ENCODE results near the gene PFKFB1. TPM values are rescaled to one million over a fixed set of nuclear protein-coding genes. Genes with fewer than 3 reads are reported as not detected.

PFKFB1 gene
- total and polyA plus RNA-seq, 11 donors, result 0.11 to 1.2 (median 0.24) TPM; not detected in 3

DNA sequence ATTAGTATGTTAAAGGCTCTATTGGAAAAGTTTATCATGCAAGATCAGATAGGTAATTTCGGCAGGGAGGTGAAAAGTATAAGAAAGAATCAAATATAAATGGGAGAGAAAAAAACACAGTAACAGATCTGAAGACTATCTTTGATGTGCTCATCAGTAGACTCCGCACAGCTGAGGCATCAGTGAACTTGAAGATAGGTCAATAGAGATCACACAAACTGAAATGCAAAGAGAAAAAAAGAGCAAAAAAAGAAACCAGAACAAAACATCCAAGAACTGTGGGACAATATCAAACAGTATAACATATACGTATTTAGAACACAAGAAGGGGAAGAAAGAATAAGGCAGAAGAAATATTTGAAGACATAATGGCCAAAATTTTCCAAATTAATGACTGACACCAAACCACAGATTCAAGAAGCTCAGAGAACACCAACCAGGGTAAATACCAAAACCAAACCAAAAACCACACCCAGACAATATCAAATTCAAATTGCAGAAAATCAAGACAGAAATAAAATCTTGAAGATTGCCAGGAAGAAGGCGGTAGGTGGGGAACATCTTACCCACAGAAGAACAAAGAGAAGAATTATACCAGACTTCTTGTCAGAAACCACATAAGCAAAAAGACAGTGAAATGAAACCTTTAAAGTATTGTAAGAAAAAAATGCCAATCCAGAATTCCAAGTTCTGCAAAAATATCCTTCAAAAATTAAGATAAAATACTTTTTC lies 29.1 kb downstream of the PFKFB1 start:
- TF ChIP-seq POLR2A (IDR thresholded peaks at IDR 0.05), result no peak
- TF ChIP-seq, protein P1, sequence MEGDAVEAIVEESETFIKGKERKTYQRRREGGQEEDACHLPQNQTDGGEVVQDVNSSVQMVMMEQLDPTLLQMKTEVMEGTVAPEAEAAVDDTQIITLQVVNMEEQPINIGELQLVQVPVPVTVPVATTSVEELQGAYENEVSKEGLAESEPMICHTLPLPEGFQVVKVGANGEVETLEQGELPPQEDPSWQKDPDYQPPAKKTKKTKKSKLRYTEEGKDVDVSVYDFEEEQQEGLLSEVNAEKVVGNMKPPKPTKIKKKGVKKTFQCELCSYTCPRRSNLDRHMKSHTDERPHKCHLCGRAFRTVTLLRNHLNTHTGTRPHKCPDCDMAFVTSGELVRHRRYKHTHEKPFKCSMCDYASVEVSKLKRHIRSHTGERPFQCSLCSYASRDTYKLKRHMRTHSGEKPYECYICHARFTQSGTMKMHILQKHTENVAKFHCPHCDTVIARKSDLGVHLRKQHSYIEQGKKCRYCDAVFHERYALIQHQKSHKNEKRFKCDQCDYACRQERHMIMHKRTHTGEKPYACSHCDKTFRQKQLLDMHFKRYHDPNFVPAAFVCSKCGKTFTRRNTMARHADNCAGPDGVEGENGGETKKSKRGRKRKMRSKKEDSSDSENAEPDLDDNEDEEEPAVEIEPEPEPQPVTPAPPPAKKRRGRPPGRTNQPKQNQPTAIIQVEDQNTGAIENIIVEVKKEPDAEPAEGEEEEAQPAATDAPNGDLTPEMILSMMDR (IDR thresholded peaks at IDR 0.05), result no peak
- H3K9me3 ChIP-seq, result peaks cover 0 to 7% (median 0%) of the 10 kb centered on the region in 12 donors
- WGBS, 4 donors, result 63 to 80% (median 76%) methylated on average over 4 of the region's 4 CpGs
- DNase-seq (no peak), ATAC-seq (no peak)
- H3K27me3 ChIP-seq, result peaks cover 0 to 15% (median 0%) of the 10 kb centered on the region in 9 donors
- no peak overlapping the region for H3K27ac ChIP-seq
- no peaks in the 10 kb centered on the region for H3K36me3 ChIP-seq
- intact Hi-C loops (cut with DNase I), result no loop called here
- H3K4me3 ChIP-seq, result no peak overlapping the region
- H3K4me1 ChIP-seq, result no peaks in the 10 kb centered on the region

DNA sequence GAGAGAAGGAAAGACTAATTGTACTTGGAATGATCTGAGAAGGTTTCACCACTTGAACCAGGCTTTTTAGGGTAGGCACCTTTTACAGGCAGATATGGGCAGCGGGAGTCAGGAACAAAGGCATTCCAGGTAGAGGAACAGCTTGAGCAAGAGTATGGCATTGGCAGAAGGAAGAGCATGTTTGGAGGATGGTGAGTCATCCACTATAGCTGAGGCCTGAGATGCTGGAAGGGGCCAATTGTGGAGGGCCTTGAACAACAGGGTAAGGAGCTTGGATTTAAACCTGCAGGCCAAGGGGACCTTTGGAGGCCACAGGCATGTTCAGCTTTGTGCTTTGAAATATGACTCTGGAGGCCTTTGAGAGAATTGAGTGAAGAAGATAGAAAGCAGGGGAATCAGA lies 32.2 kb downstream of the PFKFB1 start:
- no peaks in the 10 kb centered on the region for H3K4me1 ChIP-seq
- no peaks in the 10 kb centered on the region for H3K36me3 ChIP-seq
- H3K27me3 ChIP-seq, result peaks cover 0 to 18% (median 0%) of the 10 kb centered on the region in 9 donors
- H3K9me3 ChIP-seq, result no peaks in the 10 kb centered on the region
- H3K4me3 ChIP-seq, result no peak overlapping the region
- no peak overlapping the region for H3K27ac ChIP-seq
- ATAC-seq (no peak), DNase-seq (no peak)
- intact Hi-C loops (cut with DNase I), result no loop called here
- 70 to 100% (median 88%) methylated on average over 1 of the region's 1 CpG for WGBS, 4 donors
- no peak for TF ChIP-seq POLR2A (IDR thresholded peaks at IDR 0.05)
- TF ChIP-seq, protein P1 (IDR thresholded peaks at IDR 0.05), result no peak

DNA sequence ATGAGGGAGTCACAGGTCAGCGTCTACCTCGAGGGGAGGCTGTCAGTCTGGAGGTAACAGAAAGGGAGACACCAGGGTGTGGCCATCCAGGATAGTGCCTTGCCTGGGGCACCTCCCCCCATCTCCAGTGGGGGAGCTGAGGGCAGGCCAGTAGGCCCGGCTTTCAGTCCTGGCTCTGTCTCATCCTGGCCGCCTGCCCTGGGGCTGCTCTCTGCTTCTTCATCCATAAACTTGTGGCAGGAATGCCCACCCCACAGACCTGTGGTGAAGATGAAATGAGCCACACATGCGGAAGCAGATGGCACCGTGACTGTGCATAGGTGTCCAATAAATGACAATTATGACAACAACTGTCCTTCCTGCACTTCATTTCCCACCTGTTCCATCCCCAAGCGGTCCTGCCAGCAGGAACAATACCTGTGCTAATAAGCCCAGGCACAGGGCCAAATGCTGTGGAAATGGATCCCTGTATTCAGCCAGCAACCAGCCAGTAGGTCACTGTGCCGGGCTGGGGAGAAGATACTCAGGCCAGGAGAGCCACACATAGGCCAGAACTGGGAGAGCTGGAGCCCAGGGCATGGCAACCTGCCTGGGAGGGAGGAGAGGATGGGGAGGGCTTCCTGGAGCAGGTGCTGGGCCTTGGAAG lies 43.1 kb downstream of the PFKFB1 start:
- no peaks in the 10 kb centered on the region for H3K4me1 ChIP-seq
- H3K36me3 ChIP-seq, result no peaks in the 10 kb centered on the region
- 71 to 82% (median 75%) methylated on average over 5 to 8 of the region's 8 CpGs for WGBS, 4 donors
- no peak for ATAC-seq
- H3K27ac ChIP-seq, result no peak overlapping the region
- H3K4me3 ChIP-seq, result no peak overlapping the region
- no peaks in the 10 kb centered on the region for H3K9me3 ChIP-seq
- peaks cover 0 to 11% (median 0%) of the 10 kb centered on the region in 9 donors for H3K27me3 ChIP-seq
- TF ChIP-seq, protein P1 (IDR thresholded peaks at IDR 0.05), result no peak
- no peak for TF ChIP-seq POLR2A (IDR thresholded peaks at IDR 0.05)
- no peak for DNase-seq
- intact Hi-C loops (cut with DNase I), result loop anchor here in 1 of 10 donors (10.0 kb wide), 1 partner anchor 56 kb away; no protein-coding TSS in a partner anchor

DNA sequence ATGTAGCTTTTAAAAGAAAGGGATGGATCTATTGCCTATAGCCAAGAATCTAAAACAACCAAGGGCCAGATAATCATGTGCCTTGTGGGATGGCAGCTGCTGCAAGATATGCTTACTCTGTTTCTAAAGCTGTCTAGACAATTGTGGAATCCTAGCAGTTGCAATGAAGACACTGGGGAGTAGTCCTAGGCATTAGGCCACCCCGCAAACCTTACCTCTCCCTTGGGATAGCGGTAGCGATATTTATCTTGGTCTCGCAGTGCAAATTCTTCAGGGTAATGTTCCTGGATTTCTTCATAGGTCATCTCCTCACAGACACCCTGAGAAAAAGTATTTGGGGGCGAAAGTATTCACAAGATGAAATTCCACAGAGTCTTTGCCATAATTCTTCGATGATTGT lies 48.8 kb downstream of the PFKFB1 start:
- WGBS, 4 donors, result 83 to 85% (median 85%) methylated on average over 6 of the region's 6 CpGs
- intact Hi-C loops (cut with DNase I), result no loop called here
- H3K9me3 ChIP-seq, result peaks cover 0 to 7% (median 0%) of the 10 kb centered on the region in 12 donors
- no peaks in the 10 kb centered on the region for H3K4me1 ChIP-seq
- H3K36me3 ChIP-seq, result no peaks in the 10 kb centered on the region
- ATAC-seq (no peak), DNase-seq (no peak)
- no peak overlapping the region for H3K4me3 ChIP-seq
- no peak overlapping the region for H3K27ac ChIP-seq
- H3K27me3 ChIP-seq, result peaks cover 0 to 11% (median 0%) of the 10 kb centered on the region in 9 donors
- TF ChIP-seq, protein P1 (IDR thresholded peaks at IDR 0.05), result no peak
- no peak for TF ChIP-seq POLR2A (IDR thresholded peaks at IDR 0.05)
